Liver (tissue), 3 donors: ENCODE data around the gene CACNA1D.

Experiments
- HNF4G ChIP-seq: IDR thresholded peaks from 2 replicates; pipeline ENCODE4 v1.6.1; 2016; ENCODE audit warnings: antibody characterized with exemption
- NR2F2 ChIP-seq: IDR thresholded peaks from 2 replicates; pipeline ENCODE4 v1.6.1; 2016; ENCODE audit warnings: antibody characterized with exemption
- SP1 ChIP-seq: IDR thresholded peaks from 2 replicates; pipeline ENCODE4 v1.6.1; 2018; ENCODE audit warnings: antibody characterized with exemption, mild to moderate bottlenecking
- TAF1 ChIP-seq: conservative IDR thresholded peaks from 2 replicates; pipeline ENCODE4 v1.6.1; 2016; ENCODE audit warnings: antibody characterized with exemption, mild to moderate bottlenecking
- TF ChIP-seq, protein P1 (sequence below): fragments of 150-350 bp; IDR thresholded peaks from 2 replicates; pipeline ENCODE4 v1.5.1; 2017; ENCODE audit warnings: improper control_type of control experiment, low read depth, low read length; ENCODE audit not compliant: missing input control
- donor health status: healthy.
- donor health status: healthy.

DNA sequence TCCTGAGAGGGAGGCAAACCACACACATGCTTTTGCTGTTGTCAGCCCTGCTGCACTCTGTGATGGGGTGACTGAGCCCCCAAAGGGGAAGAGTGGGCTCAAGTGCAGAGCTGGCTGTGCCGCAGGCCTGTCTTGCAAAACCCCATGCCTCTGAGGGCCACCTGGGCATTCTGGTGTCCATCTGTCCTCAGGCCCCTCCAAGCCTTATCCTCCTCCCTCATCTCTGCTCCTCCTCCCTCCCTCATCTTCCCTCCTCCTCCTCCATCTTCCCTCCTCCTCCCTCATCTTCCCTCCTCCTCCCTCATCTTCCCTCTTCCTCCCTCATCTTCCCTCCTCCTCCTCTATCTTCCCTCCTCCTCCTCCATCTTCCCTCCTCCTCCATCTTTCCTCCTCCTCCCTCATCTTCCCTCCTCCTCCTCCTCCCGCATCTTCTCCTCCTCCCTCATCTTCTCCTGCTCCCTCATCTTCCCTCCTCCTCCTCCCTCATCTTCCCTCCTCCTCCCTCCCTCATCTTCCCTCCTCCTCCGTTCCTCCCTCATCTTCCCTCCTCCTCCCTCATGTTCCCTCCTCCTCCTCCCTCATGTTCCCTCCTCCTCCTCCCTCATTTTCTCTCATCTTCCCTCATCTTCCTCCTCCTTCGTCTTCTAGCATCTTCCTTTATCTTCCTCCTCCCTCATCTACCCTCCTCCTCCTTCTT, 311.2 kb downstream of the CACNA1D start:
- TF ChIP-seq HNF4G (no peak), SP1 (no peak), TAF1 (no peak), NR2F2 (no peak)
- TF ChIP-seq, protein P1, sequence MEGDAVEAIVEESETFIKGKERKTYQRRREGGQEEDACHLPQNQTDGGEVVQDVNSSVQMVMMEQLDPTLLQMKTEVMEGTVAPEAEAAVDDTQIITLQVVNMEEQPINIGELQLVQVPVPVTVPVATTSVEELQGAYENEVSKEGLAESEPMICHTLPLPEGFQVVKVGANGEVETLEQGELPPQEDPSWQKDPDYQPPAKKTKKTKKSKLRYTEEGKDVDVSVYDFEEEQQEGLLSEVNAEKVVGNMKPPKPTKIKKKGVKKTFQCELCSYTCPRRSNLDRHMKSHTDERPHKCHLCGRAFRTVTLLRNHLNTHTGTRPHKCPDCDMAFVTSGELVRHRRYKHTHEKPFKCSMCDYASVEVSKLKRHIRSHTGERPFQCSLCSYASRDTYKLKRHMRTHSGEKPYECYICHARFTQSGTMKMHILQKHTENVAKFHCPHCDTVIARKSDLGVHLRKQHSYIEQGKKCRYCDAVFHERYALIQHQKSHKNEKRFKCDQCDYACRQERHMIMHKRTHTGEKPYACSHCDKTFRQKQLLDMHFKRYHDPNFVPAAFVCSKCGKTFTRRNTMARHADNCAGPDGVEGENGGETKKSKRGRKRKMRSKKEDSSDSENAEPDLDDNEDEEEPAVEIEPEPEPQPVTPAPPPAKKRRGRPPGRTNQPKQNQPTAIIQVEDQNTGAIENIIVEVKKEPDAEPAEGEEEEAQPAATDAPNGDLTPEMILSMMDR: no peak
